Activated gamma-delta T cell (primary cell): ENCODE data around the gene KASH5.

Source experiments
- DNase-seq: peaks from one replicate; lab custom pipeline; 2025; lab: John Stamatoyannopoulos, UW

The KASH5 gene

GRCh38 chr19:49395581-49396407 lies 7.7 kb downstream of the KASH5 start:
- no peak for DNase-seq

- DNase-seq: no peak
Measured at GRCh38 chr19:49396738-49397505, 8.9 kb downstream of the KASH5 start.

- DNase-seq: no peak
Measured at GRCh38 chr19:49398001-49398615, 10.1 kb downstream of the KASH5 start.

- DNase-seq: no peak
Measured at GRCh38 chr19:49398931-49399330, 10.9 kb downstream of the KASH5 start.

- no peak for DNase-seq
Measured at GRCh38 chr19:49400029-49400428, 12.0 kb downstream of the KASH5 start.

GRCh38 chr19:49403404-49404187 lies 15.5 kb downstream of the KASH5 start:
- DNase-seq: no peak

- no peak for DNase-seq
Measured at GRCh38 chr19:49407079-49407478, 19.0 kb downstream of the KASH5 start.

- no peak for DNase-seq
Measured at GRCh38 chr19:49407482-49408015, 19.5 kb downstream of the KASH5 start.

- DNase-seq: no peak
Measured at GRCh38 chr19:49408816-49409440, 20.9 kb downstream of the KASH5 start.

GRCh38 chr19:49409441-49410029 lies 21.5 kb downstream of the KASH5 start:
- no peak for DNase-seq

GRCh38 chr19:49411681-49412326 lies 23.8 kb downstream of the KASH5 start:
- no peak for DNase-seq

- no peak for DNase-seq
Measured at GRCh38 chr19:49413348-49413747, 25.3 kb downstream of the KASH5 start.

GRCh38 chr19:49414256-49414655 lies 26.2 kb downstream of the KASH5 start:
- no peak for DNase-seq

- no peak for DNase-seq
Measured at GRCh38 chr19:49415102-49415809, 27.2 kb downstream of the KASH5 start.

- no peak for DNase-seq
Measured at GRCh38 chr19:49415810-49416200, 27.8 kb downstream of the KASH5 start.

- DNase-seq: no peak
Measured at GRCh38 chr19:49417088-49417487, 29.0 kb downstream of the KASH5 start.

- DNase-seq: no peak
Measured at GRCh38 chr19:49418511-49418910, 30.5 kb downstream of the KASH5 start.

GRCh38 chr19:49419173-49419572 lies 31.1 kb downstream of the KASH5 start:
- DNase-seq: no peak

- DNase-seq: no peak
Measured at GRCh38 chr19:49420227-49420626, 32.2 kb downstream of the KASH5 start.
